Mesendoderm (in vitro differentiated cells): ENCODE measurements around the gene LRRIQ1.

Source experiments
- DNase-seq: peaks from one replicate; pipeline ENCODE4 v3.0.0; 2013
- H2AK5ac ChIP-seq: 2 replicates; pipeline ENCODE4 v1.6.1; 2013; ENCODE audit warnings: low read length, inconsistent platforms
- H2BK120ac ChIP-seq: 2 replicates; pipeline ENCODE4 v1.6.1; 2013; ENCODE audit warnings: low read depth, mild to moderate bottlenecking, low read length, moderate library complexity, mixed read lengths
- H2BK15ac ChIP-seq: replicated peaks from 2 replicates; pipeline ENCODE4 v1.6.1; 2013; ENCODE audit warnings: low read depth, mild to moderate bottlenecking, moderate library complexity
- H2BK5ac ChIP-seq: 2 replicates; pipeline ENCODE4 v1.6.1; 2013; ENCODE audit warnings: low read length, inconsistent platforms
- H3K18ac ChIP-seq: 2 replicates; pipeline ENCODE4 v1.6.1; 2013; ENCODE audit warnings: mild to moderate bottlenecking, low read length, mixed read lengths
- H3K23ac ChIP-seq: one replicate; pipeline ENCODE4 v1.6.1; 2013; ENCODE audit warnings: low read length
- H3K27ac ChIP-seq: 2 replicates; pipeline ENCODE4 v1.5.1; 2013; ENCODE audit warnings: low read depth, mild to moderate bottlenecking, inconsistent platforms, low read length, moderate library complexity
- H3K27me3 ChIP-seq: 2 replicates; pipeline ENCODE4 v1.6.1; 2013; ENCODE audit warnings: low read length, control low read depth, mild to moderate bottlenecking, inconsistent platforms; ENCODE audit not compliant: insufficient read depth, poor library complexity
- H3K36me3 ChIP-seq: 2 replicates; pipeline ENCODE4 v1.6.1; 2013; ENCODE audit warnings: low read length, inconsistent platforms; ENCODE audit not compliant: control insufficient read depth, insufficient read depth
- H3K4ac ChIP-seq: one replicate; pipeline ENCODE4 v1.6.1; 2013; ENCODE audit warnings: low read depth, mild to moderate bottlenecking, low read length, moderate library complexity
- H3K4me1 ChIP-seq: 2 replicates; pipeline ENCODE4 v1.6.1; 2013; ENCODE audit warnings: low read depth, low read length, inconsistent platforms; ENCODE audit not compliant: control insufficient read depth
- H3K4me2 ChIP-seq: 2 replicates; pipeline ENCODE4 v1.6.1; 2013; ENCODE audit warnings: low read length
- H3K4me3 ChIP-seq: 2 replicates; pipeline ENCODE4 v1.5.1; 2013; ENCODE audit warnings: mild to moderate bottlenecking, low read length
- H3K56ac ChIP-seq: one replicate; pipeline ENCODE4 v1.6.1; 2013; ENCODE audit warnings: low read length
- H3K79me1 ChIP-seq: 2 replicates; pipeline ENCODE4 v1.6.1; 2013; ENCODE audit warnings: low read length, inconsistent platforms
- H3K79me2 ChIP-seq: 2 replicates; pipeline ENCODE4 v1.6.1; 2013; ENCODE audit warnings: mild to moderate bottlenecking, low read length; ENCODE audit not compliant: control insufficient read depth, insufficient read depth
- H3K9ac ChIP-seq: 2 replicates; pipeline ENCODE4 v1.6.1; 2013; ENCODE audit warnings: low read length, inconsistent platforms
- H4K5ac ChIP-seq: one replicate; pipeline ENCODE4 v1.6.1; 2013; ENCODE audit warnings: low read length
- H4K8ac ChIP-seq: one replicate; pipeline ENCODE4 v1.6.1; 2013; ENCODE audit warnings: low read depth, mild to moderate bottlenecking, control low read depth, low read length, moderate library complexity
- WGBS: extraction: QIAGEN DNeasy Blood & Tissue Kit; methylation state at CpG from one replicate; pipeline ENCODE4 v1.1.7; 2013; ENCODE audit warnings: low lambda C conversion rate, missing lambda C conversion rate; ENCODE audit not compliant: insufficient coverage; ENCODE audit errors: extremely low coverage; 5-methylcytosine and 5-hydroxymethylcytosine counted together

LRRIQ1 gene

DNA sequence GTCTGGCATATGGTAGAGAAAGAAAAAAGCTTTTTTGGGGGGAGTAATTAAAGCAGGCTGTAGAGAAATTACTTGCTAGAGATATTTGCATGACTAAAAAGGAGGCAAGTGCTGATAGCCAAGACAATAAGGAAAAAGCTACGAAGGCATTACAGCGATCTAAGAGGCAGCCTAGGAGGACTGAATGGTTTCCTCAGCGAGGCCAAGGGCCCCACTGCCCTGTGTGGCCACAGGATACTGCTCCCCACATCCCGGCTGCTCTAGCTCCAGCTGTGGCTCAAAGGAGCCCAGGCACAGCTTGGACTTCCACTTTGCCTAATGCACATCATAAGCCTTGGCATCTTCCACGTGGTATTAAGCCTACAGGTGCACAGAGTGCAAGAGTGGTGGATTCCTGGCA lies 53.6 kb downstream of the LRRIQ1 start:
- DNase-seq: no peak
- no peak overlapping the region for H3K56ac ChIP-seq

DNA sequence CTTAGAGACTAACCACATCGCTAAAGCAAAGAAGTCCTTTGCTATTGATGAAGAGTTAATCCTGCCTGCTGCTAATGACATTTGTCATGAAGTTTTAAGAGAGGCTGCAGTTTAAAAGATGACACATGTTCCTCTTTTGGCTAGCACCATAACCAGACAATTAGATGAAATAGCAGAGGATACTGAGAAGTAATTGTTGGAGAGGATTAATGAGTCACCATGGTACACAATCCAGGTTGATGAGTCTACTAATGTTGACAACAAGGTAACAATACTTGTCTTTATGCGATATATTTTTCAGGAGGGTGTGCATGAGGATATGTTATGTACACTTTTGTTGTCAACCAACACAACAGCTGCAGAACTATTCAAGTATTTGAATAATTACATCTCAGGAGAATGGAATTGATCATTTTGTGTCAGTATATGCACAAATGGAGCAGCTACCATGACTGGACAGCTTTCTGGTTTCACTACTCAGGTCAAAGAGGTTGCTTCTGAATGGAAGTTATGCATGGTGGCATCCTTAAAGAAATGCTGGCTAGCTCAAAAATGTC lies 56.7 kb downstream of the LRRIQ1 start:
- no peak overlapping the region for H2BK5ac ChIP-seq
- H4K5ac ChIP-seq: no peak overlapping the region
- H3K79me2 ChIP-seq: no peaks in the 10 kb centered on the region
- no peak overlapping the region for H2BK120ac ChIP-seq
- H3K18ac ChIP-seq: no peak overlapping the region
- no peak overlapping the region for H4K8ac ChIP-seq
- H3K27ac ChIP-seq: no peak overlapping the region
- H3K4me3 ChIP-seq: no peak overlapping the region
- no peak for DNase-seq
- no peaks in the 10 kb centered on the region for H3K79me1 ChIP-seq
- no peak overlapping the region for H3K56ac ChIP-seq
- H3K4me2 ChIP-seq: no peak overlapping the region
- no peaks in the 10 kb centered on the region for H3K27me3 ChIP-seq
- H3K4ac ChIP-seq: no peak overlapping the region
- no peak overlapping the region for H2BK15ac ChIP-seq
- H3K23ac ChIP-seq: no peak overlapping the region
- H3K36me3 ChIP-seq: no peaks in the 10 kb centered on the region
- H3K9ac ChIP-seq: no peak overlapping the region
- WGBS: no CpG with 5 or more reads among the region's 2 CpGs
- no peaks in the 10 kb centered on the region for H3K4me1 ChIP-seq
- no peak overlapping the region for H2AK5ac ChIP-seq

More for the DNA sequence above, 53.6 kb downstream of the LRRIQ1 start:
- Histone ChIP-seq H4K5ac (no peak overlapping the region), H3K4me2 (no peak overlapping the region), H3K79me1 (no peaks in the 10 kb centered on the region), H3K9ac (no peak overlapping the region), H2BK15ac (no peak overlapping the region), H3K18ac (no peak overlapping the region), H2AK5ac (no peak overlapping the region), H3K4me3 (no peak overlapping the region), H2BK120ac (no peak overlapping the region), H3K4ac (no peak overlapping the region), H3K36me3 (no peaks in the 10 kb centered on the region), H3K27me3 (no peaks in the 10 kb centered on the region), H4K8ac (no peak overlapping the region), H3K23ac (no peak overlapping the region), H2BK5ac (no peak overlapping the region), H3K27ac (no peak overlapping the region), H3K4me1 (no peaks in the 10 kb centered on the region), H3K79me2 (no peaks in the 10 kb centered on the region)
- no CpG with 5 or more reads among the region's 5 CpGs for WGBS

DNA sequence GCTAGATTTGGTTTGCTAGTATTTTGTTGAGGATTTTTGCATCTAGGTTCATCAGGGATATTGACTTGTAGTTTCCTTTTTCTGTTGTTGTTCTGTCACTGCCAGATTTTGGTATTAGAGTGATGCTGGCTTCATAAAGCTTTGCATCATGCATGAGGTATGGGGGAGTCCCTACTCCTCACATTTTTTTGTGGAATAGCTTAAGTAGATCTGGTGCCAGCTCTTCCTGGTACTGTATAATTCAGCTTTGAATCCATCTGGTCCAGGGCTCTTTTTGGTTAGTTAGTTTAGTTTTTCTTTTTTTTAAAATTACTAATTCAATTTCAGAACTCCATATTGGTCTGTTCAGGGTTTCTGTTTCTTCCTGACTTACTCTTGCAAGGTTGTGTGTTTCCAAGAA lies 59.4 kb downstream of the LRRIQ1 start:
- H2BK120ac ChIP-seq: no peak overlapping the region
- H3K36me3 ChIP-seq: no peaks in the 10 kb centered on the region
- no peak overlapping the region for H4K8ac ChIP-seq
- H3K56ac ChIP-seq: no peak overlapping the region
- DNase-seq: no peak
- H4K5ac ChIP-seq: no peak overlapping the region
- H3K27me3 ChIP-seq: no peaks in the 10 kb centered on the region
- no peaks in the 10 kb centered on the region for H3K4me1 ChIP-seq
- H3K27ac ChIP-seq: no peak overlapping the region
- H2AK5ac ChIP-seq: no peak overlapping the region
- H3K23ac ChIP-seq: no peak overlapping the region
- no peaks in the 10 kb centered on the region for H3K79me1 ChIP-seq
- H2BK15ac ChIP-seq: no peak overlapping the region
- H3K79me2 ChIP-seq: no peaks in the 10 kb centered on the region
- no peak overlapping the region for H3K18ac ChIP-seq
- no peak overlapping the region for H3K4ac ChIP-seq
- no peak overlapping the region for H2BK5ac ChIP-seq
- H3K4me3 ChIP-seq: no peak overlapping the region
- H3K4me2 ChIP-seq: no peak overlapping the region
- H3K9ac ChIP-seq: no peak overlapping the region

DNA sequence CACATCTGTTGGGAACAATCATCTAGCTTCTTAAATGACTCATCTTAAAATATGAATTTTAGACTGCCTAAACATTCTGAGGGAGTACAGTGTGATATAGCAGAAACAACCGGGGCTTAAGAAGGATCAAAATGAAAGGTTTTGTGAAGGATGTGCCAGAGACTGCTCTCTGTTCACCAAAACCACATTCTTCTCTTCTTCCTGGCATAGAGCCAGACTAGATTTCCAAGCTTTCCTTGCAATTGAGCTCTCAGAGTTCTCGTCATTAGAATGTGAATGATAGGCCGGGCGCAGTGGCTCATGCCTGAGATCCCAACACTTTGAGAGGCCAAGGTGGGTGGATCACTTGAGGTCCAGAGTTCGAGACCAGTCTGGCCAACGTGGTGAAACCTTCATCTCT lies 94.5 kb downstream of the LRRIQ1 start:
- no peaks in the 10 kb centered on the region for H3K36me3 ChIP-seq
- no peak overlapping the region for H2AK5ac ChIP-seq
- no peak overlapping the region for H2BK5ac ChIP-seq
- no peak overlapping the region for H3K56ac ChIP-seq
- no peak overlapping the region for H3K18ac ChIP-seq
- no peak overlapping the region for H3K9ac ChIP-seq
- no peaks in the 10 kb centered on the region for H3K79me1 ChIP-seq
- H3K27me3 ChIP-seq: no peaks in the 10 kb centered on the region
- no peak for DNase-seq
- H3K23ac ChIP-seq: no peak overlapping the region
- no peak overlapping the region for H2BK15ac ChIP-seq
- no peak overlapping the region for H3K4ac ChIP-seq
- H3K4me1 ChIP-seq: peaks cover 2% of the 10 kb centered on the region
- no peak overlapping the region for H3K4me3 ChIP-seq
- H3K27ac ChIP-seq: no peak overlapping the region
- no peak overlapping the region for H4K8ac ChIP-seq
- H2BK120ac ChIP-seq: no peak overlapping the region
- no peaks in the 10 kb centered on the region for H3K79me2 ChIP-seq
- no peak overlapping the region for H3K4me2 ChIP-seq
- no peak overlapping the region for H4K5ac ChIP-seq
- no CpG with 5 or more reads among the region's 6 CpGs for WGBS

DNA sequence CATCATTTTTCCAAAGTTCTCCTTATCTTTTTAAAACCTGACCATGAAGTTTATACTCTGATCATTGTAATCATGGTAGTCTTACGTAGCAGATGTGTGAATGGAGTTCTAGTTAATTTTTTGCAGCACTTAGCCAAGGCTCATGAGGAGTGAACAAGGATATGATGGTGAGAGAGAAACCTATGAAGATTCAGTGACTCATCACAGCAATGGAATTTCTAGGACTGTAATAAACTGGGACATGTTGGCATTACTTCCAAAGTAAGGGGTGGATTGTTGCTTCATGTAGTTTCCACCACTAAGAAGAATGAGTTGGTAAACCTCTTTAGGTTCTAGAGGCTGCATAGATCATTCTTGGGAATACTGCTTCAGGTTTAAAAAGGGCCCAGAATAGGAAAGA lies 102.7 kb downstream of the LRRIQ1 start:
- Histone ChIP-seq H3K4ac (no peak overlapping the region), H3K4me2 (no peak overlapping the region), H3K27me3 (no peaks in the 10 kb centered on the region), H3K23ac (no peak overlapping the region), H3K56ac (no peak overlapping the region), H2BK5ac (no peak overlapping the region), H4K5ac (no peak overlapping the region), H2AK5ac (no peak overlapping the region), H3K79me1 (no peaks in the 10 kb centered on the region), H3K18ac (no peak overlapping the region), H3K27ac (no peak overlapping the region), H3K4me3 (no peak overlapping the region), H3K79me2 (no peaks in the 10 kb centered on the region), H4K8ac (no peak overlapping the region), H2BK15ac (no peak overlapping the region), H3K9ac (no peak overlapping the region), H3K4me1 (no peaks in the 10 kb centered on the region), H2BK120ac (no peak overlapping the region), H3K36me3 (no peaks in the 10 kb centered on the region)
- no peak for DNase-seq
- no CpG with 5 or more reads among the region's 1 CpG for WGBS

DNA sequence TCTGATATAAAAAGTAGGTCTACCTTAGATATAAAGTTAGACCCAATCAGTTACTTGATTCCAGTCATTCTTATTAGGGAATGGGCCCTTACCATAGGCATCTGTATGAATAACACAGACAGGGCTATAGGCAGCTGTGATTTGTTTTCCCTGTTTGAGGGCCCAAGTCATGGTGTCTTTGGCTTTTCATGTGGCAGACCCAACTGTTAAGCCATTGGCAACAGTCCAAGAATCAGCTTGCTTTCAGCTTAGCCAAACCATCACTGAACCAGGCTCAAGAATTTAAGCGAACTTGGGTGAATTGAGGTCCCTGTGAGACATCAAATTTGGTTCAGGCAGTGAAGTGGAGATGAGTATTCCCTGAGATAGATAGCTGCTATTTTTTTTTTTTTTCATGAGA lies 111.2 kb downstream of the LRRIQ1 start:
- Histone ChIP-seq H3K27me3 (no peaks in the 10 kb centered on the region), H3K18ac (no peak overlapping the region), H3K79me2 (no peaks in the 10 kb centered on the region), H2BK120ac (no peak overlapping the region), H3K27ac (no peak overlapping the region), H3K4me1 (no peaks in the 10 kb centered on the region), H3K56ac (no peak overlapping the region), H2AK5ac (no peak overlapping the region), H3K79me1 (no peaks in the 10 kb centered on the region), H3K9ac (no peak overlapping the region), H3K4ac (no peak overlapping the region), H3K36me3 (no peaks in the 10 kb centered on the region), H4K5ac (no peak overlapping the region), H2BK15ac (no peak overlapping the region), H4K8ac (no peak overlapping the region), H3K23ac (no peak overlapping the region), H2BK5ac (no peak overlapping the region), H3K4me3 (no peak overlapping the region), H3K4me2 (no peak overlapping the region)
- WGBS: no CpG with 5 or more reads among the region's 1 CpG
- no peak for DNase-seq
